ENCODE results near the gene ZNF516. TPM values are rescaled to one million over a fixed set of nuclear protein-coding genes. Genes with fewer than 3 reads are reported as not detected.

ZNF516 gene
- polyA plus RNA-seq, 3 donors: 5.0 to 41.9 (median 8.6) TPM

DNA sequence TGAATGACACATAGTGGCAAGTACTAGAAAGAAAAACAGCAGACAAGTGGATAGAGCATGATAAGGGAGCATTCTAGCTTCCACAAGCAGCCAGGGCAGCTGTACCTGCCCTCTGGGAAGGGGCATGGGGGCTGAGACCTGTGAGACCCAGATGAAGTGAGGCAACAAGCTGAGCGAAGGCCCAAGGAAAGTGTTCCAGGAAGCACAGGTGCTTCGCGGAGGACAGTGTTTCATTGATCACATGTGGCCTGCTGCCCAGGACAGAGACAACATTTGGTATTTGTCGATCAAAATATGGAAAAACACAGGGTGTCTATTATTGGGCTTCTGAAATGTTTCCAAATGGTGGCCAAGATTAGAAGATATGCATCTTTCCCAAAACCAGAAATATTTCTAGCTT, 149.1 kb downstream of the ZNF516 start:
- Histone ChIP-seq H3K9ac (ENCODE audit: insufficient read depth, low read length, poor library complexity, severe bottlenecking) (no peak overlapping the region), H4K20me1 (ENCODE audit: insufficient read depth, low read length) (no peaks in the 10 kb centered on the region), H3K79me2 (ENCODE audit: insufficient read depth, low read length) (no peaks in the 10 kb centered on the region), H2AFZ (ENCODE audit: insufficient read depth, low read depth, low read length, poor library complexity, severe bottlenecking) (no peak overlapping the region), H3K27ac (ENCODE audit: low read depth in 1 of 2, low read length in 2 of 2) (no peak overlapping the region), H3K4me3 (replicated peaks in 1 of 3; ENCODE audit: low read depth in 2 of 3, low read length in 3 of 3) (no peak overlapping the region), H3K4me2 (replicated peaks; ENCODE audit: extremely low read depth, low read length, poor library complexity, severe bottlenecking) (no peak overlapping the region), H3K4me1 (ENCODE audit: control insufficient read depth in 1 of 2, insufficient read depth in 2 of 2, low read length in 2 of 2) (no peaks in the 10 kb centered on the region), H3K27me3 (ENCODE audit: control insufficient read depth in 2 of 2, insufficient read depth in 2 of 2, low read length in 2 of 2) (no peaks in the 10 kb centered on the region), H3K9me3 (replicated peaks in 1 of 2; ENCODE audit: control insufficient read depth in 1 of 2, insufficient read depth in 1 of 2, low read length in 2 of 2) (peaks cover 0 to 4% of the 10 kb centered on the region in 2 donors), H3K36me3 (replicated peaks in 1 of 2; ENCODE audit: control insufficient read depth in 1 of 2, insufficient read depth in 2 of 2, low read length in 2 of 2) (no peaks in the 10 kb centered on the region)
- Mint-ChIP-seq H3K27me3 (ENCODE audit: low read depth in 3 of 3) (peaks cover 0 to 3% (median 2%) of the 10 kb centered on the region in 3 donors), H3K4me3 (no peak overlapping the region), H3K36me3 (no peaks in the 10 kb centered on the region), H3K27ac (no peak overlapping the region), H3K4me1 (peaks cover 6% of the 10 kb centered on the region), H3K9me3 (peaks cover 0 to 3% (median under 1%) of the 10 kb centered on the region in 7 donors)
- 98% methylated on average over 4 of the region's 4 CpGs for WGBS (ENCODE audit: insufficient coverage)
- DNase-seq: no peak
- TF ChIP-seq, protein P1, sequence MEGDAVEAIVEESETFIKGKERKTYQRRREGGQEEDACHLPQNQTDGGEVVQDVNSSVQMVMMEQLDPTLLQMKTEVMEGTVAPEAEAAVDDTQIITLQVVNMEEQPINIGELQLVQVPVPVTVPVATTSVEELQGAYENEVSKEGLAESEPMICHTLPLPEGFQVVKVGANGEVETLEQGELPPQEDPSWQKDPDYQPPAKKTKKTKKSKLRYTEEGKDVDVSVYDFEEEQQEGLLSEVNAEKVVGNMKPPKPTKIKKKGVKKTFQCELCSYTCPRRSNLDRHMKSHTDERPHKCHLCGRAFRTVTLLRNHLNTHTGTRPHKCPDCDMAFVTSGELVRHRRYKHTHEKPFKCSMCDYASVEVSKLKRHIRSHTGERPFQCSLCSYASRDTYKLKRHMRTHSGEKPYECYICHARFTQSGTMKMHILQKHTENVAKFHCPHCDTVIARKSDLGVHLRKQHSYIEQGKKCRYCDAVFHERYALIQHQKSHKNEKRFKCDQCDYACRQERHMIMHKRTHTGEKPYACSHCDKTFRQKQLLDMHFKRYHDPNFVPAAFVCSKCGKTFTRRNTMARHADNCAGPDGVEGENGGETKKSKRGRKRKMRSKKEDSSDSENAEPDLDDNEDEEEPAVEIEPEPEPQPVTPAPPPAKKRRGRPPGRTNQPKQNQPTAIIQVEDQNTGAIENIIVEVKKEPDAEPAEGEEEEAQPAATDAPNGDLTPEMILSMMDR (IDR thresholded peaks at IDR 0.05): no peak
- intact Hi-C loops (cut with micrococcal nuclease): loop anchor here in 1 of 2 donors (10.0 kb wide), 1 partner anchor 1691 kb away; no protein-coding TSS in a partner anchor

DNA sequence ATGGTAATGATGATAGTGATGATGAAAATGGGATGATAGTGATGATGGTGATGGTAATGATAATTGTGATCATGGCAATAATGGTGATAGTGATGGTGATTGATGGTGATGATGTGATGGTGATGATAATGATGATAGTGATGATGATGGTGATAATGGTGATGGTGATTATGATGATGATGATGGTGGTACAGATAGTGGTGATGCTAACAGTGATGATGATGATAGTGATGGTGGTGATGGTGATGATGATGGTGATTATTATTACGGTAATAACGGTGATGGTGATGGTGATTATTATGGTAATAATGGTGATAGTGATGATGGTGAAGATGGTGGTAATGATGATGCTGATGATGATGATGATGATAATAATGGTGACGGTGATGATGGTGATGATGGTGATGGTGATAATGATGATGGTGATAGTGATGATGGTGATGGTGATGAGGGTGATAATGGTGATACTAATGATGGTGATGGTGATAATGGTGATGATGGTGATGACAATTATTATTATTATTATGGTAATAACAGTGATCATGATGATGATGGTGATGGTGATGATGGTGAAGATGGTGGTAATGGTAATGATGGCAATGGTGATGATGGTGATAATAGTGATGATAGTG, 151.0 kb downstream of the ZNF516 start:
- TF ChIP-seq, protein P1 (IDR thresholded peaks at IDR 0.05): no peak
- no peaks in the 10 kb centered on the region for H3K36me3 ChIP-seq (replicated peaks in 1 of 2; ENCODE audit: control insufficient read depth in 1 of 2, insufficient read depth in 2 of 2, low read length in 2 of 2)
- Mint-ChIP-seq H3K27ac (no peak overlapping the region), H3K4me3 (no peak overlapping the region), H3K27me3 (ENCODE audit: low read depth in 3 of 3) (peaks cover 0 to 3% (median 1%) of the 10 kb centered on the region in 3 donors), H3K4me1 (peaks cover 7% of the 10 kb centered on the region), H3K9me3 (peaks cover 0 to 10% (median 8%) of the 10 kb centered on the region in 7 donors), H3K36me3 (no peaks in the 10 kb centered on the region)
- no peak overlapping the region for H3K9ac ChIP-seq (ENCODE audit: insufficient read depth, low read length, poor library complexity, severe bottlenecking)
- no peaks in the 10 kb centered on the region for H3K4me1 ChIP-seq (ENCODE audit: control insufficient read depth in 1 of 2, insufficient read depth in 2 of 2, low read length in 2 of 2)
- WGBS (ENCODE audit: insufficient coverage): 100% methylated on average over 3 of the region's 3 CpGs
- no peaks in the 10 kb centered on the region for H4K20me1 ChIP-seq (ENCODE audit: insufficient read depth, low read length)
- no peaks in the 10 kb centered on the region for H3K79me2 ChIP-seq (ENCODE audit: insufficient read depth, low read length)
- no peak overlapping the region for H3K27ac ChIP-seq (ENCODE audit: low read depth in 1 of 2, low read length in 2 of 2)
- H3K4me2 ChIP-seq (replicated peaks; ENCODE audit: extremely low read depth, low read length, poor library complexity, severe bottlenecking): no peak overlapping the region
- peaks cover 7 to 11% of the 10 kb centered on the region in 2 donors for H3K9me3 ChIP-seq (replicated peaks in 1 of 2; ENCODE audit: control insufficient read depth in 1 of 2, insufficient read depth in 1 of 2, low read length in 2 of 2)
- H3K27me3 ChIP-seq (ENCODE audit: control insufficient read depth in 2 of 2, insufficient read depth in 2 of 2, low read length in 2 of 2): no peaks in the 10 kb centered on the region
- no peak overlapping the region for H2AFZ ChIP-seq (ENCODE audit: insufficient read depth, low read depth, low read length, poor library complexity, severe bottlenecking)
- H3K4me3 ChIP-seq (replicated peaks in 1 of 3; ENCODE audit: low read depth in 2 of 3, low read length in 3 of 3): no peak overlapping the region
- intact Hi-C loops (cut with micrococcal nuclease): loop anchor here in 1 of 2 donors (10.0 kb wide), 1 partner anchor 1689 kb away; no protein-coding TSS in a partner anchor
- DNase-seq: no peak
